ENCODE measurements around the gene SLC41A3.

DNA sequence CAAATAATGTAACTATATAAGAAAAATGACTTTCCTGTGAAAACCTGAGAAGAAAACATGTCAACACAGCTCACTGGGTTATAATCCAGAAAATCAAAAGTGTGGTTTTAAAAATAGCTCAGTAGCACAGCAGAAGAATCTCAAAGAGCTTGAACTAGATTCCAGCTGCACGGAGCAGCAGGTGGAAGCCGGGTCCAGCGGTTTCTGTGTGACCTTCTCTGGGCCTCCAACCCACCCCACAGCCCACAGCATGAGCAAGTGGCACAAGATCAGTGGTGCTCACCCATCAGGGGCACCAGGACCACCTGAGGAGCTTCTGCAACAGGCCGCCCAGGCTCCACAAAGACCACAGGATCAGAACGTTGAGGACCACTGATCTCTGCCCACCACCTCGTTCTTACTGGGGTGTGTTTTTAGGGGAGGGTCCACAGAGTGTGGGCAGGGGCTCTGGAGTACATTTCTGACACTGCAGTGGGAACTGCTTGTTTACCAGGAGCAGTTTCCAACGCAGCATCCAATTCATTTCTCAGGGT is 23.2 kb downstream of the SLC41A3 start:
- TF ChIP-seq EZH2 (IDR thresholded peaks at IDR 0.05; ENCODE audit: insufficient read depth, low read length), result no peak
- TF ChIP-seq, protein P1, sequence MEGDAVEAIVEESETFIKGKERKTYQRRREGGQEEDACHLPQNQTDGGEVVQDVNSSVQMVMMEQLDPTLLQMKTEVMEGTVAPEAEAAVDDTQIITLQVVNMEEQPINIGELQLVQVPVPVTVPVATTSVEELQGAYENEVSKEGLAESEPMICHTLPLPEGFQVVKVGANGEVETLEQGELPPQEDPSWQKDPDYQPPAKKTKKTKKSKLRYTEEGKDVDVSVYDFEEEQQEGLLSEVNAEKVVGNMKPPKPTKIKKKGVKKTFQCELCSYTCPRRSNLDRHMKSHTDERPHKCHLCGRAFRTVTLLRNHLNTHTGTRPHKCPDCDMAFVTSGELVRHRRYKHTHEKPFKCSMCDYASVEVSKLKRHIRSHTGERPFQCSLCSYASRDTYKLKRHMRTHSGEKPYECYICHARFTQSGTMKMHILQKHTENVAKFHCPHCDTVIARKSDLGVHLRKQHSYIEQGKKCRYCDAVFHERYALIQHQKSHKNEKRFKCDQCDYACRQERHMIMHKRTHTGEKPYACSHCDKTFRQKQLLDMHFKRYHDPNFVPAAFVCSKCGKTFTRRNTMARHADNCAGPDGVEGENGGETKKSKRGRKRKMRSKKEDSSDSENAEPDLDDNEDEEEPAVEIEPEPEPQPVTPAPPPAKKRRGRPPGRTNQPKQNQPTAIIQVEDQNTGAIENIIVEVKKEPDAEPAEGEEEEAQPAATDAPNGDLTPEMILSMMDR (IDR thresholded peaks at IDR 0.05; ENCODE audit: insufficient read depth, low read depth, low read length), result no peak
